Smooth muscle cell (in vitro differentiated cells): ENCODE measurements around the gene CD6. TPM values are rescaled to one million over a fixed set of nuclear protein-coding genes. Genes with fewer than 3 reads are reported as not detected.

Source experiments
- DNase-seq: peaks from one replicate; lab custom pipeline; 2025; ENCODE audit not compliant: unreplicated experiment; lab: John Stamatoyannopoulos, UW
- H2AFZ ChIP-seq: fragments of 200-600 bp; sonication (generic); 2 replicates; pipeline ENCODE4 v1.6.0; 2016; ENCODE audit warnings: antibody characterized with exemption, low read depth, mild to moderate bottlenecking
- H3F3A ChIP-seq: fragments of 200-600 bp; sonication (generic); 2 replicates; pipeline ENCODE4 v1.6.0; 2017; ENCODE audit warnings: antibody characterized with exemption, low read depth
- H3K27ac ChIP-seq: fragments of 200-600 bp; sonication (generic); 2 replicates; pipeline ENCODE4 v1.5.1; 2016; ENCODE audit warnings: low read depth, mild to moderate bottlenecking
- H3K27me3 ChIP-seq: fragments of 200-600 bp; sonication (generic); 2 replicates; pipeline ENCODE4 v1.6.1; 2016; ENCODE audit warnings: low read depth, mild to moderate bottlenecking
- H3K36me3 ChIP-seq: fragments of 200-600 bp; sonication (generic); 2 replicates; pipeline ENCODE4 v1.5.1; 2016; ENCODE audit warnings: low read depth
- H3K4me1 ChIP-seq: fragments of 200-600 bp; sonication (generic); 2 replicates; pipeline ENCODE4 v1.5.1; 2016; ENCODE audit warnings: low read depth
- H3K4me2 ChIP-seq: fragments of 200-600 bp; sonication (generic); 2 replicates; pipeline ENCODE4 v1.6.0; 2016; ENCODE audit warnings: mild to moderate bottlenecking
- H3K4me3 ChIP-seq: fragments of 200-600 bp; sonication (generic); 2 replicates; pipeline ENCODE4 v1.5.1; 2016; ENCODE audit warnings: mild to moderate bottlenecking
- H3K79me2 ChIP-seq: fragments of 200-600 bp; sonication (generic); 2 replicates; pipeline ENCODE4 v1.6.0; 2016; ENCODE audit warnings: low read depth, mild to moderate bottlenecking
- H3K9ac ChIP-seq: fragments of 200-600 bp; sonication (generic); 2 replicates; pipeline ENCODE4 v1.6.0; 2016; ENCODE audit warnings: low read depth
- H3K9me3 ChIP-seq: fragments of 200-600 bp; sonication (generic); replicated peaks from 2 replicates; pipeline ENCODE4 v1.5.1; 2016; ENCODE audit warnings: low read depth
- H4K20me1 ChIP-seq: fragments of 200-600 bp; sonication (generic); 2 replicates; pipeline ENCODE4 v1.6.0; 2016; ENCODE audit warnings: low read depth
- CTCF ChIP-seq: fragments of 200-600 bp; sonication (generic); IDR thresholded peaks from 2 replicates; pipeline ENCODE4 v1.5.1; 2017; ENCODE audit warnings: borderline replicate concordance, mild to moderate bottlenecking, antibody characterized with exemption; ENCODE audit not compliant: insufficient read depth, poor library complexity, severe bottlenecking
- WGBS: methylation state at CpG from one replicate; pipeline ENCODE4 v1.1.7; 2016; ENCODE audit warnings: low lambda C conversion rate; 5-methylcytosine and 5-hydroxymethylcytosine counted together
- polyA plus RNA-seq: library from polyadenylated mRNA; unstranded; fragments of >200 nt; fragmentation: Nextera tagmentation; extraction: Ambion mirVana; gene quantifications from 2 replicates; pipeline ENCODE4 v1.2.1, GENCODE V29; 2016
- total RNA-seq: library from RNA; depleted of rRNA; stranded (reverse); fragments of >200 nt; gene quantifications from 2 replicates; pipeline ENCODE4 v1.2.3, GENCODE V29; 2014

The CD6 gene
- total and polyA plus RNA-seq, 2 experiments from 2014 or later, result 0.27 TPM; not detected in 1

DNA sequence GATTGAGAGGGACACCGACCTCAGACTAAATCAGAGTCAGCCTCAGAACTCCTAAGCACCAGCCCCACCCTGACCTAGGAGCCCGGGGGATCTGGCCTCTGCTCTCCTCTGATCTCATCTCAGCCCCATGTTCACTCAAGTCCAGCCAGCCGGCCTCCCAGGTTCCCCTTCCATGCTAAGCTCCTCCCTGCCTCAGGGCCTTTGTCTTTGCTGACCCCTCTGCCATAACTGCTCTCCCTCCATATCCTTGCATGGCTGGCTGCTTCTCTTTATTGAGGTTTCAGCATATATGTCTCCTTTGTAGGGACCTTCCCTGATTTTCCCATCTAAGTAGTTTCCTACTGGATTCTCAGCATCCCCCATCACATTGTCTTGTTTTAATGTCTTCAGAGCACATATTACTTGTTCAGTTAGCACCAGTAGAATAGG is 18.7 kb upstream of the CD6 start:
- no peak overlapping the region for H3K9ac ChIP-seq
- no peaks in the 10 kb centered on the region for H3K36me3 ChIP-seq
- no peak for TF ChIP-seq CTCF
- H3K4me3 ChIP-seq, result no peak overlapping the region
- no peaks in the 10 kb centered on the region for H3F3A ChIP-seq
- H4K20me1 ChIP-seq, result no peaks in the 10 kb centered on the region
- no peak overlapping the region for H3K4me2 ChIP-seq
- H3K27me3 ChIP-seq, result peaks cover 47% of the 10 kb centered on the region
- 49% methylated on average over 3 of the region's 3 CpGs for WGBS
- H3K9me3 ChIP-seq, result no peaks in the 10 kb centered on the region
- no peak overlapping the region for H2AFZ ChIP-seq
- no peaks in the 10 kb centered on the region for H3K79me2 ChIP-seq
- H3K4me1 ChIP-seq, result peaks cover 6% of the 10 kb centered on the region
- H3K27ac ChIP-seq, result no peak overlapping the region
- DNase-seq, result no peak

GRCh38 chr11:60953781-60954180 is 17.7 kb upstream of the CD6 start:
- Histone ChIP-seq H3K4me1 (peaks cover 6% of the 10 kb centered on the region), H3K27ac (no peak overlapping the region), H3K27me3 (peaks cover 44% of the 10 kb centered on the region), H3F3A (no peaks in the 10 kb centered on the region), H3K9me3 (no peaks in the 10 kb centered on the region), H2AFZ (no peak overlapping the region), H3K4me3 (no peak overlapping the region), H3K4me2 (no peak overlapping the region), H3K79me2 (no peaks in the 10 kb centered on the region), H4K20me1 (no peaks in the 10 kb centered on the region), H3K9ac (no peak overlapping the region), H3K36me3 (no peaks in the 10 kb centered on the region)
- no peak for DNase-seq
- WGBS, result 77% methylated on average over 6 of the region's 6 CpGs
- TF ChIP-seq CTCF, result no peak

DNA sequence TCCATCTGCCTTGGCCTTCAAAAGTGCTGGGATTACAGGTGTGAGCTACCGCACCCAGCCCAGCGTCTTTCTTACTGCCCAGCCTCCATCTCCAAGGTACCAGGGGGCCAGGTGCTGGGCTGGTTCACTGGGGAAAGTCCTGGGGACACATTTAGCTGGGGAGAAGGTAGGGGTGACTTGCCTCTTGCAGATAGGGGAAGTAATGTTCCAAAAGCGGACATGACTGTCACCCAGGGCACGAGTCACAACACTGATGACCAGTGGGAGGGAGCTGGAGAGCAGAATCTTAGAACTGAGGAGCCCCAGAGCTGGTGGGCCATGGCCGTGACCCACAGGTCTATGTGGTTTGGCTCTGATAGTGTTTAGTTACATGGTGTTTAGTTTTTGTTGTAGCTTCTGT is 17.1 kb upstream of the CD6 start:
- Histone ChIP-seq H3K27me3 (peaks cover 39% of the 10 kb centered on the region), H3F3A (no peaks in the 10 kb centered on the region), H3K27ac (no peak overlapping the region), H2AFZ (no peak overlapping the region), H3K79me2 (no peaks in the 10 kb centered on the region), H3K36me3 (no peaks in the 10 kb centered on the region), H3K9me3 (no peaks in the 10 kb centered on the region), H4K20me1 (no peaks in the 10 kb centered on the region), H3K9ac (no peak overlapping the region), H3K4me2 (no peak overlapping the region), H3K4me3 (no peak overlapping the region), H3K4me1 (peaks cover 6% of the 10 kb centered on the region)
- no peak for DNase-seq
- no peak for TF ChIP-seq CTCF
- WGBS, result 93% methylated on average over 5 of the region's 5 CpGs

- Histone ChIP-seq H3K4me3 (no peak overlapping the region), H3K79me2 (no peaks in the 10 kb centered on the region), H2AFZ (no peak overlapping the region), H3K9me3 (no peaks in the 10 kb centered on the region), H3K4me2 (no peak overlapping the region), H4K20me1 (no peaks in the 10 kb centered on the region), H3K4me1 (peaks cover 6% of the 10 kb centered on the region), H3K9ac (no peak overlapping the region), H3F3A (no peaks in the 10 kb centered on the region), H3K36me3 (no peaks in the 10 kb centered on the region), H3K27me3 (peaks cover 28% of the 10 kb centered on the region), H3K27ac (no peak overlapping the region)
- WGBS, result 76% methylated on average over 5 of the region's 5 CpGs
- DNase-seq, result no peak
- TF ChIP-seq CTCF, result no peak
These were observed 15.9 kb upstream of the CD6 start for GRCh38 chr11:60955571-60955970.
